G401.6 (cell line): Measurements from ENCODE around the gene EHD1.

Experiments used
- FAIRE-seq: peaks from 2 replicates; lab custom pipeline; 2012; peaks lifted over from hg19 to GRCh38; lab: Jason Lieb, UNC

The EHD1 gene

GRCh38 chr11:64872790-64873488, 5.5 kb downstream of the EHD1 start:
- no peak for FAIRE-seq

GRCh38 chr11:64871492-64871891, 6.9 kb downstream of the EHD1 start:
- no peak for FAIRE-seq

DNA sequence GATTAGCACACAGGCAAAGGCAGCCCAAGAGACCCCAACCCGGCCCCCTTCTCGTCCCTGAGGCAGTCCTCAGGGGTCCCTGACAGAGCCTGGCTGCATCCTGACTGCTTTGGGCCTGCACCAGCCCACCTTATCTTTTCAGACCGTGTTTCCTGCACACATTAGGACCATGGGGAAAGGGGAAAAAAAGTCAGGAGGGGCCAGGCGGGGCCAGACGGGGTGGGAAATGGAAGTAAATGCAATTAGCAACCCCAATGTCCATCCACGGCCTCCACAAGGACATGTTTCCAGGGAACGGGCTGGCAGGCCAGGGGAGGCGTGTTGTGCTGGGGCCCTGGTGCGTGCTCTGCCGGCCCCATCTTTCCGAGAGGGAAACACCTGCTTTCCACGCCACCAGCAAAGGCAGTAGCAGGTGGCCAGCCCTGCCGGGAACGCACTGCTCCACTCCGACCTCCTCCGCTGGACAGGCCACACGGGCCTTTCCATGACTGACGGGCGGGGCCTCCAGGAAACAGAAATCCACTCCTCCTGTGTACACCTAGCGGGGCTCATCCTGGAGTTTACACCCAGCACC, 7.4 kb downstream of the EHD1 start:
- FAIRE-seq: no peak

- no peak for FAIRE-seq
These were observed 8.1 kb downstream of the EHD1 start for GRCh38 chr11:64870176-64870892.

DNA sequence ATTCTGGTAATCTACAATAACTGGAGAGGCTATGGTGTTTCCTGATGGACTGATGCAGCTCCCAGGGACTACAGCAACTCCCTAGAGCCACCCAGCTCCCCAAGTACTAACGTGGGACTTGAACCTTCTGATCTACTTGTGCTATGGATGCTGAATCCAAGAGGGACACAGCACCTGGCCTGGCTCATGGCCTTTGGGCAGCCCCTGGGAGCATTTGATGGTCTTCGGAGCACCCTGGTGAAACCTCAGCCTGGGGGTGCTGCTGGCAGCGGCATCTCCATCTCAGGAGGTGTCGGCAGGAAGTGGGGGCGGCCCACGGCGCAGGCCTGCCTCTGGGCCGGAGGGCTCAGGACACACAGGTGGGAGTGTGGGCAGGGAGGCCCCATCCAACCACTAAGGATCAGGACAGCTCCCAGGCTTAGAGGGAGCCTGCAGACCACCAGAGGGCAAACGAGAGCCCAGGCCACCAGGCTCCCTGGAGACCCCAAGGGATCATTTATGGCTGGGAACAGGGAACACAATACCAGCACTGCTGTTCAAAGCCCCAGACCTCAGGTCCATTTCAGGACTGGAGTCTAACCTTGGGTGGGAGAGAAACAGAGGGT, 8.7 kb downstream of the EHD1 start:
- no peak for FAIRE-seq

GRCh38 chr11:64868904-64869570, 9.4 kb downstream of the EHD1 start:
- no peak for FAIRE-seq

GRCh38 chr11:64867748-64868462, 10.5 kb downstream of the EHD1 start:
- FAIRE-seq: no peak

DNA sequence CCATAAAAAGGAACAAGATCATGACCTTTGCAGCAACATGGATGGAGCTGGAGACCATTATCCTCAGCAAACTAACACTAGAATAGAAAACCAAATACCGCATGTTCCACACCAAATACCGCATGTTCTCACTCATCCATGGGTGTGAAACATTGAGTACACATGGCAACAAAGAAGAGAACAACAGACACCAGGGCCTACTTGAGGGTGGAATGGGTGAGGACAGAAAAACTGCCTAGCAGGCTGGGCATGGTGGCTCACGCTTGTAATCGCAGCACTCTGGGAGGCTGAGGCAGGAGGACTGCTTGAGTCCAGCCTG, 12.3 kb downstream of the EHD1 start:
- no peak for FAIRE-seq

DNA sequence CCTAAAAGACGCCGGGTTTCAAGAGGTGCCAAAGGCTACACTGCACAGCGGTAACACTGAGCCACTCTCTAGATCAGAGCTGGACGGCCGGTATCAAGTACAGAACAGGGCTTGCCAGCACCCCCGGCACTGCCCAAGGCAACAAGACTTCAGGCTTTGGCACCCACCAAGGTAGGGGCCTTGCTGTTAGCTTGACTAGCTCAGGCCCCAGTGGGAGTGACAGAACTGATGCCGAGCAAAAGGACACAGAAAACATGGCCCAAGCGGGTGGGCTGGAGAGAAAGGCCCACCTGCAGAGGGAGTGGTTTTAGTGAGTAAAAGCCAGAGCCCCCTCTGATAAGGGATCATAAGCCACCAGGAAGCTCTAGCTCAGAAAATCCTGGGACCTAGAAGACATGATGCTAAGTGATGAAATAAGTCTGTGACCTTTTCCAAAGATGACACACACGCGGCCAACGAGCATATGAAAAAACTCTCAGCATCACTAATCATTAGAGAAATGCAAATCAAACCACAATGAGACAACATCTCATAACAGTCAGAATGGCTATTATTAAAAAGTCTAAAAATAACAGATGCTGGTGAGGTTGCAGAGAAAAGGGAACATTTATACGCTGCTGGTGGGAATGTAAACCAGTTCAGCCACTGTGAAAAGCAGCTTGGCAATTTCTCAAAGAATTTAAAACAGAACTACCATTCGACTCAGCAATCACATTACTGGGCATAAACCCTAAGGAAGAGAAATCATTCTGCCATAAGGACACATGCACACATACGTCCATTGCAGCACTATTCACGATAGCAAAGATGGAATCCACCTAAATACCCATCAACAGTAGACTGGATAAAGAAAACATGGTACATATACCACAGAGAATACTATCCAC, 12.9 kb downstream of the EHD1 start:
- FAIRE-seq: no peak

GRCh38 chr11:64864473-64865285, 13.7 kb downstream of the EHD1 start:
- no peak for FAIRE-seq

DNA sequence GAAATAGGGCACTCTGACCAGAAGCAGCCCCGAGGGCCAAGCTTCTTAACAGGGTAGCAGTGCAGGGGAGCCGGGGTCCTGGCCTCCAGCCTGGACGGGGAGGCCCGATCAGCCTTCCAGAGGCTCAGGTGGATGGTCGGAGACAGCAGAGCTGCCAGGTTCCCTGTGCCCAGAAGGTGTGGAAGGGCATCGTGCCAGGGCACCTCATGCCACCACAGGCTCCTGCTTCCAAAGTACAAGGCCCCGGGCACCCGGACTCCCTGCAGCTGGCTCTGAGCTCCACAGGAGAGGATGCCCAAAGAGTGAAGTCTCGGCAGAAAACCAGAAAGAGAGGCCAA, 14.3 kb downstream of the EHD1 start:
- no peak for FAIRE-seq

GRCh38 chr11:64863391-64864060, 14.9 kb downstream of the EHD1 start:
- no peak for FAIRE-seq

GRCh38 chr11:64862987-64863390, 15.4 kb downstream of the EHD1 start:
- FAIRE-seq: no peak

DNA sequence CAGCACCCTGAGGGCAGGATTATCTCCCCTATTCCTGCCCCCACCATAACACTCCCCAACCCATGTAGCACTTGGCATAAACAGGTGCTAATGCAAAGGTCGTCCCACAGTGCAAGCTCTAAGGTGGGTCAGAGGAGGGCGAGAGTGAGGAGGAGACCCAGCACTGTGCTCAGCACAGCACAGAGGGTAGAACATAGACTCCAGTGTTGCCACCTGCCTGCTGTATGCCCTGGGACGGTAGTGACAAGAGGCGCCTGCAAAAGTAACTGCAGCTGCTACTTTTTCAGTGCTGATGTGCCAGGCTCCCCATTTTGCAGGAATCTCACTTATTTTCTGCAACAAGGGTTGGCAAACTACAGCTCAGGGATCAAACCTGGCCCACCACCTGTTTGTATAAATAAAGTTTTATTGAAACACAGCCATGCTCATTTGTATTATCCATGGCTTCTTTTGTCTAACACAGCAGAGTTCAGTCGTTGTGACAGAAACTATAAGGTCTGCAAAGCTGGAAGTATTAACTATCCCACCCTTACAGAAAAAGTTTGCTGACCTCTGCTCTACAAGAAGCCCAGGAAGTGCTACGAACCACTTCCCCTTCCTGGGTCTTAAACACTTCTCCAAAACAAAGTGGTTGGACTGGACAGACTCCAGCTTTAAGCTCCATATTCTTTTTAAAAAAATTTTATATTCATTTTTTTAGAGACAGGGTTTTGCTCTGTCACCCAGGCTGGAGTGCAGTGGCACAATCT, 17.0 kb downstream of the EHD1 start:
- no peak for FAIRE-seq

DNA sequence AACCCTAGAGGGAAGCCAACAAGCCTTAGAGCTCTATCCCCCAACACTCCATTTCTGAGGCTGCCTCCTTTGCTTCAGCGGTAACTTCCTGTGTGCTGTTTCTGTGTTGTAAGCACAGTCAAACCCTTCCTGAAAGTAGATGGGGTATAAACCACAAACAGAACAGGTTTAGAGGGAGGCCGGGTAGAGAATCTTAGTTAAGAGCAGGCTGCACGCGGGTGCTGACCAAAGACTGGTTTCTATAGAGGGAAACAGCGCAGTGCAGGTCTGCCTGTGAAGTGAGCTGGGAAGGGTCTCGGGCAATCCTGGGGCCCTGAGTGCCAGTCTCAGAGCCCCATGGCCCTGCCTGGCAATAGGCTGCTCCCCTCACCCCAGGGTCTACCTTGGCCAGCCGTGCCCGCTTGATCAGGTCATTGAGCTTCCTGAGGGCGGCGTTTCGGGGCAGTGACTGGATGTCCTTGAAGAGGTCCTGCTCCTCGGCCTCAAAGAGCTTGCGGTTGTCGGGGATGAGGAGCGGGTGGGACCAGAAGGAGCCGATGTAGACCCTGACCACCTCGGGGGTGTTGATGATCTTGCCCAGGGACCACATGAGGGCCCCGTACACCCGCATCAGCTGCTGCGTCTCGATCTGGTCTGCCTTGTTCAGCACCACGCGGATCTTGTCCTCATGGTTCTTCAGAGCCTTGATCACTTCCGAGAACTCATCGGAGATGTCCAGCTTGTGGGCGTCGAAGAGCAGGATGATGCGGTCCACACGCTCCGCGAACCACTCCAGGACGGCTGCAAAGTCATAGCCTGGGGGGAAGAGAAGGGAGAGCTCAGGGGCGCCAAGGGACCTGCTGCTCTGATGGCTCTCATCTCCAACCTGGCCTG, 18.6 kb downstream of the EHD1 start:
- FAIRE-seq: no peak

- FAIRE-seq: no peak
These were observed 19.8 kb downstream of the EHD1 start for GRCh38 chr11:64858467-64859263.

GRCh38 chr11:64857485-64857884, 20.9 kb downstream of the EHD1 start:
- no peak for FAIRE-seq
